K562 (cell line): ENCODE results near the gene CHD5. TPM values are rescaled to one million over a fixed set of nuclear protein-coding genes. Genes with fewer than 3 reads are reported as not detected.
A peak's percentile ranks its signal among the peaks of the same experiment; 100 is the strongest.

Experiments used
- CBFA2T2 ChIP-seq: fragments of 450-650 bp; conservative IDR thresholded peaks from 2 replicates; pipeline ENCODE4 v1.6.1; 2017; ENCODE audit warnings: mild to moderate bottlenecking
- CREM ChIP-seq: IDR thresholded peaks from 2 replicates; pipeline ENCODE4 v1.6.1; 2014; ENCODE audit warnings: antibody characterized with exemption, low read depth
- FOSL1 ChIP-seq: fragments of 200-800 bp; sonication (Bioruptor generic); conservative IDR thresholded peaks from 2 replicates; pipeline ENCODE4 v1.6.1; 2016; ENCODE audit warnings: missing genetic modification characterization, missing compliant biosample characterization
- GTF2F1 ChIP-seq: IDR thresholded peaks from 2 replicates; pipeline ENCODE4 v1.6.1; 2011; ENCODE audit warnings: low read depth, low read length, improper control_type of control experiment
- HDAC8 ChIP-seq: fragments of 450-650 bp; IDR thresholded peaks from 2 replicates; pipeline ENCODE4 v1.6.1; 2016; ENCODE audit warnings: mild to moderate bottlenecking, missing genetic modification characterization, moderate library complexity, missing compliant biosample characterization
- PHF21A ChIP-seq: fragments of 450-650 bp; IDR thresholded peaks from 2 replicates; pipeline ENCODE4 v1.6.1; 2017; ENCODE audit warnings: low read depth, borderline replicate concordance
- POLR2G ChIP-seq: fragments of 200-400 bp; formaldehyde crosslinking; IDR thresholded peaks from 2 replicates; pipeline ENCODE4 v1.6.1; 2017; ENCODE audit warnings: low read depth, mild to moderate bottlenecking, antibody characterized with exemption, low read length, moderate library complexity
- SIN3B ChIP-seq: fragments of 450-650 bp; IDR thresholded peaks from 2 replicates; pipeline ENCODE4 v1.6.1; 2017; ENCODE audit warnings: low read depth, mild to moderate bottlenecking, moderate library complexity
- SMARCB1 ChIP-seq: IDR thresholded peaks from 2 replicates; pipeline ENCODE4 v1.6.1; 2011; ENCODE audit warnings: improper control_type of control experiment, low read depth; ENCODE audit not compliant: insufficient read length
- ZNF699 ChIP-seq: fragments of 250-450 bp; sonication (Bioruptor Pico); IDR thresholded peaks from 2 replicates; pipeline ENCODE4 v1.8.0; 2021; ENCODE audit warnings: mild to moderate bottlenecking, moderate library complexity; ENCODE audit not compliant: insufficient replicate concordance
- polyA plus RNA-seq, 8 experiments: library from polyadenylated mRNA; depleted of rRNA in 4 of 8; stranded (reverse) in 5 of 8; unstranded in 3 of 8; fragments of >200 nt; fragmentation: Nextera tagmentation in 2 of 8; fragmentation: Illumina TruSeq in 1 of 8; extraction: Ambion mirVana in 2 of 8; extraction: Trizol in 1 of 8; gene quantifications; 2 replicates each; pipeline versions ENCODE4 v1.2.1 to v1.2.3, GENCODE V29; 2011 to 2014; ENCODE audit warnings: inconsistent platforms in 1 of 8, missing spikeins in 1 of 8
- total RNA-seq, 7 experiments: library from RNA; depleted of rRNA in 6 of 7; stranded (reverse); fragments of >200 nt in 6 of 7; fragmentation: Illumina TruSeq in 2 of 7; extraction: Trizol in 2 of 7; gene quantifications; 2 replicates each; pipeline versions ENCODE4 v1.2.1 to v1.2.3, GENCODE V29; 2011 to 2021; ENCODE audit warnings: low replicate concordance in 1 of 7
- TF ChIP-seq, protein P1 (sequence below), 2 experiments: fragments of 450-650 bp in 1 of 2; sonication (generic) in 1 of 2; formaldehyde crosslinking; conservative IDR thresholded peaks; 2 replicates each; pipeline versions ENCODE4 v1.4.0 to v1.8.1; 2020 to 2022; ENCODE audit warnings: mild to moderate bottlenecking in 1 of 2, missing genetic modification reagents in 1 of 2
- TF ChIP-seq, protein P2 (sequence below): conservative IDR thresholded peaks from 2 replicates; pipeline ENCODE4 v1.6.1; 2011; ENCODE audit warnings: low read depth, mild to moderate bottlenecking, low read length; ENCODE audit not compliant: control insufficient read depth

The CHD5 gene
- total and polyA plus RNA-seq, 9 of the 15 experiments (the other 6 are each of a cell fraction or from before 2014, with no cell fraction given), result 0.03 to 0.52 (median 0.11) TPM; not detected in 2

DNA sequence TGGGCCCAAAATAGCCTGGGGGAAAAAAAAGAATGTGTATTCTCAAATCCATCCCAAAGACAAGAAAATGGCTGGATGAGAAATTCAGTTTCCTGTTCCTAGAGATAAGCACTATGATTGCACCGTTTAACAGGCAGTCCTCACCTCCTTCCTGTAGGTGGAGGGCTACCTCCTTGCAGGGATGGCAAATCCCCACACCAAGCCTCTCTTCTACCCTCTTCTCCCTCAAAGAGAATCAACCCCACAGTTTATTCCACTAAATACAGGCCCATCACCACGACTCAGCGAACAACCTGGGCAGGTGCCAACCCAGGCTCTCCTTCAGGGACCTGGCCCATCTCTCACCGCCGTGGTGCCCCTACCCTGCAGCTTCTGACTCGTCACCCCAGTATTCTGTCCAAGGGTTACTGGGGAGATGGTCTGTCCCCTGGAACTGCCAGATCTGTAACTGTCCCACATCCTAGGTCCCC is 3.4 kb upstream of the CHD5 start (continued):
- no peak for TF ChIP-seq GTF2F1
- TF ChIP-seq, protein P1, sequence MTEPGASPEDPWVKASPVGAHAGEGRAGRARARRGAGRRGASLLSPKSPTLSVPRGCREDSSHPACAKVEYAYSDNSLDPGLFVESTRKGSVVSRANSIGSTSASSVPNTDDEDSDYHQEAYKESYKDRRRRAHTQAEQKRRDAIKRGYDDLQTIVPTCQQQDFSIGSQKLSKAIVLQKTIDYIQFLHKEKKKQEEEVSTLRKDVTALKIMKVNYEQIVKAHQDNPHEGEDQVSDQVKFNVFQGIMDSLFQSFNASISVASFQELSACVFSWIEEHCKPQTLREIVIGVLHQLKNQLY (CRISPR knock-in tag; conservative IDR thresholded peaks at IDR 0.05), result no peak
- no peak for TF ChIP-seq SMARCB1
- TF ChIP-seq FOSL1, result no peak
- TF ChIP-seq, protein P2, sequence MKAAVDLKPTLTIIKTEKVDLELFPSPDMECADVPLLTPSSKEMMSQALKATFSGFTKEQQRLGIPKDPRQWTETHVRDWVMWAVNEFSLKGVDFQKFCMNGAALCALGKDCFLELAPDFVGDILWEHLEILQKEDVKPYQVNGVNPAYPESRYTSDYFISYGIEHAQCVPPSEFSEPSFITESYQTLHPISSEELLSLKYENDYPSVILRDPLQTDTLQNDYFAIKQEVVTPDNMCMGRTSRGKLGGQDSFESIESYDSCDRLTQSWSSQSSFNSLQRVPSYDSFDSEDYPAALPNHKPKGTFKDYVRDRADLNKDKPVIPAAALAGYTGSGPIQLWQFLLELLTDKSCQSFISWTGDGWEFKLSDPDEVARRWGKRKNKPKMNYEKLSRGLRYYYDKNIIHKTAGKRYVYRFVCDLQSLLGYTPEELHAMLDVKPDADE, result 0 out of 2 replicates have a peak, but pooled peaks have one; percentile 0
- TF ChIP-seq ZNF699 (CRISPR knock-in tag), result no peak
- no peak for TF ChIP-seq SIN3B
- TF ChIP-seq CREM, result no peak
- TF ChIP-seq CBFA2T2, result no peak
- no peak for TF ChIP-seq PHF21A
- TF ChIP-seq POLR2G, result 0 out of 2 replicates have a peak, but pooled peaks have one; percentile 22
- TF ChIP-seq HDAC8, result no peak
